ENCODE data around the gene VPS35L.
A peak's percentile ranks its signal among the peaks of the same experiment; 100 is the strongest.

Gene VPS35L

GRCh38 chr16:19696961-19697360 is 141.5 kb downstream of the VPS35L start:
- no peak for DNase-seq

- no peak for DNase-seq
Observed at GRCh38 chr16:19697756-19698318, 142.3 kb downstream of the VPS35L start.

- DNase-seq = peak; percentile 27
Observed at GRCh38 chr16:19698480-19699465, 143.3 kb downstream of the VPS35L start.

GRCh38 chr16:19699472-19699871 is 144.0 kb downstream of the VPS35L start:
- no peak for DNase-seq

- no peak for DNase-seq
Observed at GRCh38 chr16:19700319-19700781, 144.8 kb downstream of the VPS35L start.

- no peak for DNase-seq
Observed at GRCh38 chr16:19701091-19701490, 145.6 kb downstream of the VPS35L start.

- no peak for DNase-seq
Observed at GRCh38 chr16:19703172-19703889, 147.8 kb downstream of the VPS35L start.

GRCh38 chr16:19704321-19705145 is 149.0 kb downstream of the VPS35L start:
- DNase-seq = no peak

GRCh38 chr16:19705146-19705501 is 149.6 kb downstream of the VPS35L start:
- DNase-seq = no peak

GRCh38 chr16:19705843-19706242 is 150.3 kb downstream of the VPS35L start:
- DNase-seq = no peak

- DNase-seq = no peak
Observed at GRCh38 chr16:19706846-19707245, 151.3 kb downstream of the VPS35L start.

- no peak for DNase-seq
Observed at GRCh38 chr16:19707569-19708295, 152.2 kb downstream of the VPS35L start.

GRCh38 chr16:19708296-19709205 is 153.0 kb downstream of the VPS35L start:
- DNase-seq = no peak

- no peak for DNase-seq
Observed at GRCh38 chr16:19709381-19710136, 154.1 kb downstream of the VPS35L start.

GRCh38 chr16:19710191-19710908 is 154.8 kb downstream of the VPS35L start:
- no peak for DNase-seq

- no peak for DNase-seq
Observed at GRCh38 chr16:19710991-19711545, 155.6 kb downstream of the VPS35L start.

GRCh38 chr16:19711643-19712042 is 156.1 kb downstream of the VPS35L start:
- no peak for DNase-seq

GRCh38 chr16:19712418-19713058 is 157.0 kb downstream of the VPS35L start:
- no peak for DNase-seq

Measured in stimulated activated CD4-positive, alpha-beta T cell treated with anti-CD3 and anti-CD28 coated beads, Interleukin-15, amount 100 ng/mL, for 24 hours (primary cell).